Measurements from ENCODE around the gene LIN28A.

DNA sequence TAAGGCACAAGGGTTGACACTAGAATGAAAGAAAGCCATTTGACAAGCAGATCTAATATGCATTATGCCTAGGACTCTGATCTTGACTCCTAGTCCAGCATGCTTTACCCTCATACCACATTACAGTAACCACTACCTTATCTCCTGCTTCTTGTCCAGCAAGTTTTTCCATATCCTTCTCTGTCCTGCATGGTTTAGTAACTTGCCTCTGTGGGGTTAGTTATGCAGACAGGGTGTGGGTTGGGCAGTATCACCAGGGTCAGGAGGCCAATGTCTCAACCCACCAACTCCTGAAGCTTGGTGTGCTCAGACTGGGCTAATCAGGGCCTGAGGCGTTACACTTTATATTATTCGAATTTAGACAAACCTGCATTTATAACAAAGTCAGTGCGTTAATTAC lies 40.3 kb downstream of the LIN28A start:
- TF ChIP-seq, protein P1, sequence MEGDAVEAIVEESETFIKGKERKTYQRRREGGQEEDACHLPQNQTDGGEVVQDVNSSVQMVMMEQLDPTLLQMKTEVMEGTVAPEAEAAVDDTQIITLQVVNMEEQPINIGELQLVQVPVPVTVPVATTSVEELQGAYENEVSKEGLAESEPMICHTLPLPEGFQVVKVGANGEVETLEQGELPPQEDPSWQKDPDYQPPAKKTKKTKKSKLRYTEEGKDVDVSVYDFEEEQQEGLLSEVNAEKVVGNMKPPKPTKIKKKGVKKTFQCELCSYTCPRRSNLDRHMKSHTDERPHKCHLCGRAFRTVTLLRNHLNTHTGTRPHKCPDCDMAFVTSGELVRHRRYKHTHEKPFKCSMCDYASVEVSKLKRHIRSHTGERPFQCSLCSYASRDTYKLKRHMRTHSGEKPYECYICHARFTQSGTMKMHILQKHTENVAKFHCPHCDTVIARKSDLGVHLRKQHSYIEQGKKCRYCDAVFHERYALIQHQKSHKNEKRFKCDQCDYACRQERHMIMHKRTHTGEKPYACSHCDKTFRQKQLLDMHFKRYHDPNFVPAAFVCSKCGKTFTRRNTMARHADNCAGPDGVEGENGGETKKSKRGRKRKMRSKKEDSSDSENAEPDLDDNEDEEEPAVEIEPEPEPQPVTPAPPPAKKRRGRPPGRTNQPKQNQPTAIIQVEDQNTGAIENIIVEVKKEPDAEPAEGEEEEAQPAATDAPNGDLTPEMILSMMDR (IDR thresholded peaks at IDR 0.05; ENCODE audit: low read length): no peak
- TF ChIP-seq EZH2 (optimal IDR thresholded peaks at IDR 0.05; ENCODE audit: low read depth, low read length): no peak

Data from MM.1S (cell line).